GM19025 (cell line): Measurements from ENCODE around the gene ZBTB7C.

Experiments
- ATAC-seq: cut with Tn5 transposase; IDR thresholded peaks from one replicate; pipeline ENCODE4 v1.9.1; 2021; ENCODE audit warnings: mild to moderate bottlenecking, low read depth, moderate library complexity; ENCODE audit not compliant: unreplicated experiment

ZBTB7C gene

GRCh38 chr18:48032876-48033789 lies 376.1 kb downstream of the ZBTB7C start:
- ATAC-seq: no peak

GRCh38 chr18:48031641-48032040 lies 377.5 kb downstream of the ZBTB7C start:
- ATAC-seq: no peak

GRCh38 chr18:48030616-48031480 lies 378.3 kb downstream of the ZBTB7C start:
- ATAC-seq: no peak

GRCh38 chr18:48029296-48029986 lies 379.7 kb downstream of the ZBTB7C start:
- ATAC-seq: no peak

- ATAC-seq: no peak
Measured at GRCh38 chr18:48028696-48029095, 380.5 kb downstream of the ZBTB7C start.

GRCh38 chr18:48028081-48028480 lies 381.1 kb downstream of the ZBTB7C start:
- no peak for ATAC-seq

GRCh38 chr18:48027401-48027963 lies 381.7 kb downstream of the ZBTB7C start:
- ATAC-seq: no peak

GRCh38 chr18:48026216-48026615 lies 383.0 kb downstream of the ZBTB7C start:
- ATAC-seq: no peak

- ATAC-seq: no peak
Measured at GRCh38 chr18:48024881-48025660, 384.1 kb downstream of the ZBTB7C start.

GRCh38 chr18:48024009-48024512 lies 385.1 kb downstream of the ZBTB7C start:
- ATAC-seq: no peak

GRCh38 chr18:48023334-48024008 lies 385.7 kb downstream of the ZBTB7C start:
- ATAC-seq: no peak

GRCh38 chr18:48022531-48023329 lies 386.5 kb downstream of the ZBTB7C start:
- ATAC-seq: no peak

- ATAC-seq: no peak
Measured at GRCh38 chr18:48022021-48022420, 387.2 kb downstream of the ZBTB7C start.

GRCh38 chr18:48021273-48021914 lies 387.8 kb downstream of the ZBTB7C start:
- ATAC-seq: no peak

- ATAC-seq: no peak
Measured at GRCh38 chr18:48020337-48021250, 388.6 kb downstream of the ZBTB7C start.

- no peak for ATAC-seq
Measured at GRCh38 chr18:48019557-48020325, 389.4 kb downstream of the ZBTB7C start.
